Esophagus muscularis mucosa (tissue), 4 donors: ENCODE results near the gene CCDC88C.

Source experiments
- EP300 ChIP-seq: sonication (generic); formaldehyde crosslinking; IDR thresholded peaks from one replicate; pipeline ENCODE4 v1.6.1; 2017; ENCODE audit warnings: antibody characterized with exemption
- POLR2A ChIP-seq: fragments of 450-650 bp; IDR thresholded peaks from one replicate; pipeline ENCODE4 v1.6.1; 2017; ENCODE audit warnings: antibody characterized with exemption, moderate library complexity, mild to moderate bottlenecking, low read depth
- POLR2AphosphoS5 ChIP-seq, 2 donors: sonication (generic); formaldehyde crosslinking; IDR thresholded peaks; one replicate each; pipeline ENCODE4 v1.6.1; 2017; ENCODE audit warnings: antibody characterized with exemption in 2 of 2
- TF ChIP-seq, protein P1 (sequence below), 3 experiments: fragments of 200-600 bp in 2 of 3; fragments of 450-650 bp in 1 of 3; sonication (generic) in 2 of 3; IDR thresholded peaks; one replicate each; pipeline ENCODE4 v1.5.1; 2017 to 2019; ENCODE audit warnings: antibody characterized with exemption in 3 of 3, mild to moderate bottlenecking in 2 of 3, moderate library complexity in 1 of 3

- no peak for TF ChIP-seq EP300
- TF ChIP-seq, protein P1, sequence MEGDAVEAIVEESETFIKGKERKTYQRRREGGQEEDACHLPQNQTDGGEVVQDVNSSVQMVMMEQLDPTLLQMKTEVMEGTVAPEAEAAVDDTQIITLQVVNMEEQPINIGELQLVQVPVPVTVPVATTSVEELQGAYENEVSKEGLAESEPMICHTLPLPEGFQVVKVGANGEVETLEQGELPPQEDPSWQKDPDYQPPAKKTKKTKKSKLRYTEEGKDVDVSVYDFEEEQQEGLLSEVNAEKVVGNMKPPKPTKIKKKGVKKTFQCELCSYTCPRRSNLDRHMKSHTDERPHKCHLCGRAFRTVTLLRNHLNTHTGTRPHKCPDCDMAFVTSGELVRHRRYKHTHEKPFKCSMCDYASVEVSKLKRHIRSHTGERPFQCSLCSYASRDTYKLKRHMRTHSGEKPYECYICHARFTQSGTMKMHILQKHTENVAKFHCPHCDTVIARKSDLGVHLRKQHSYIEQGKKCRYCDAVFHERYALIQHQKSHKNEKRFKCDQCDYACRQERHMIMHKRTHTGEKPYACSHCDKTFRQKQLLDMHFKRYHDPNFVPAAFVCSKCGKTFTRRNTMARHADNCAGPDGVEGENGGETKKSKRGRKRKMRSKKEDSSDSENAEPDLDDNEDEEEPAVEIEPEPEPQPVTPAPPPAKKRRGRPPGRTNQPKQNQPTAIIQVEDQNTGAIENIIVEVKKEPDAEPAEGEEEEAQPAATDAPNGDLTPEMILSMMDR (IDR thresholded peaks at IDR 0.05): no peak
- TF ChIP-seq POLR2A: no peak
- TF ChIP-seq POLR2AphosphoS5 (IDR thresholded peaks at IDR 0.05): no peak
These were observed 186.2 kb downstream of the CCDC88C start for GRCh38 chr14:91231446-91231845.
